ENCODE data around the gene BCAT1. TPM values are rescaled to one million over a fixed set of nuclear protein-coding genes. Genes with fewer than 3 reads are reported as not detected.

The BCAT1 gene
- total and polyA plus RNA-seq, 2 of the 8 experiments (the other 6 are each of a cell fraction or from before 2014, with no cell fraction given) = 19.7 to 263 TPM

DNA sequence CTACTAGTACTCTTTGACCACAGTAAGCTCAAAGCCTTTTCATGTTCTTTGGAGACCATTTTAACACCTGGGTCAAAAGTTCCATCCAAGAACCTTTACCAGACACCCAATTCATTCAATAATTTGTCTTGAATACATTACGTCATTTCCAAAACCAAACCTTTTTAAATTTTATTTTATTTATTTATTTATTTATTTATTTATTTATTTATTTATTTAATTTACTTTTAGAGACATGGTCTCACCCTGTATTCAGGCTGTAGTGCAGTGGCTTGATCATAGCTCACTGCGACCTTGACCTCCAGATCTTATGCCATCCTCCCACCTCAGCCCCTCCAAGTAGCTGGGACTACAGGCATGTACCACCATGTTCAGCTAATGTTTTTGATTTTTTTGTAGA lies 113.5 kb downstream of the BCAT1 start:
- peaks cover 2% of the 10 kb centered on the region in 2 experiments for H4K20me1 ChIP-seq (replicated peaks in 1 of 2; ENCODE audit: control insufficient read depth in 1 of 2, insufficient read depth in 2 of 2, low read length in 2 of 2)
- ChIA-PET POLR2A (ENCODE audit: partially characterized antibody) (no interaction called here), CTCF (ENCODE audit: partially characterized antibody) (interaction anchor here (0.5 kb wide), 1 partner anchor 170 kb away, joined by 3 read pairs; no protein-coding TSS in a partner anchor)
- no peak overlapping the region for H3K4me3 ChIP-seq (ENCODE audit: extremely low read depth in 1 of 4, insufficient read depth in 2 of 4, low read depth in 3 of 4, low read length in 4 of 4)
- no peaks in the 10 kb centered on the region for H3K23me2 ChIP-seq (ENCODE audit: low read depth, low read length)
- H2BK15ac ChIP-seq (ENCODE audit: low read length) = no peak overlapping the region
- H3K4me1 ChIP-seq (replicated peaks in 1 of 4; ENCODE audit: control insufficient read depth in 3 of 4, insufficient read depth in 4 of 4, low read length in 3 of 4) = no peaks in the 10 kb centered on the region
- no peak overlapping the region for H3K14ac ChIP-seq (ENCODE audit: insufficient read length)
- no peaks in the 10 kb centered on the region for H3K79me1 ChIP-seq (ENCODE audit: low read depth, low read length)
- no peaks in the 10 kb centered on the region for H3K9me3 ChIP-seq (ENCODE audit: insufficient read depth in 2 of 2, low read depth in 1 of 2, low read length in 1 of 2)
- H2AK5ac ChIP-seq (ENCODE audit: low read depth, low read length) = no peak overlapping the region
- H3K56ac ChIP-seq (replicated peaks; ENCODE audit: insufficient read length, low read depth, low read length) = no peak overlapping the region
- H2BK20ac ChIP-seq (ENCODE audit: low read length) = no peak overlapping the region
- no peak overlapping the region for H4K91ac ChIP-seq (replicated peaks; ENCODE audit: insufficient read length, low read length)
- no peak overlapping the region for H4K5ac ChIP-seq (ENCODE audit: insufficient read length, low read depth, low read length)
- H3K18ac ChIP-seq (ENCODE audit: extremely low read depth, low read length) = no peak overlapping the region
- H3K9ac ChIP-seq (replicated peaks in 1 of 4; ENCODE audit: extremely low read depth in 1 of 4, low read depth in 3 of 4, low read length in 3 of 4) = no peak overlapping the region
- H4K8ac ChIP-seq (ENCODE audit: extremely low read depth, insufficient read depth, low read length) = no peak overlapping the region
- DNase-seq (ENCODE audit: low read depth in 1 of 2, low spot score in 2 of 2) = no peak
- no peak overlapping the region for H2BK120ac ChIP-seq (replicated peaks; ENCODE audit: low read depth, low read length)
- H3K4ac ChIP-seq (replicated peaks; ENCODE audit: insufficient read length, low read depth, low read length) = no peak overlapping the region
- no peak overlapping the region for H2AFZ ChIP-seq (ENCODE audit: low read length)
- no peak for FAIRE-seq
- no peak overlapping the region for H3K23ac ChIP-seq (ENCODE audit: insufficient read length)
- peaks cover 0 to 52% (median 34%) of the 10 kb centered on the region in 4 experiments; a peak in 6 of 8 replicates for H3K36me3 ChIP-seq (ENCODE audit: control insufficient read depth in 2 of 4, insufficient read depth in 4 of 4, low read length in 3 of 4)
- no peak overlapping the region for H2BK12ac ChIP-seq (ENCODE audit: low read depth, low read length)
- WGBS, 2 experiments (ENCODE audit: extremely low coverage in 1 of 2, insufficient coverage in 1 of 2, insufficient read length in 1 of 2, insufficient replicate concordance in 2 of 2, low coverage in 1 of 2, low lambda C conversion rate in 2 of 2, missing lambda C conversion rate in 1 of 2) = 86 to 100% methylated on average over 1 to 2 of the region's 2 CpGs
- H3K79me2 ChIP-seq (ENCODE audit: control insufficient read depth in 1 of 2, insufficient read depth in 2 of 2, low read length in 2 of 2) = no peaks in the 10 kb centered on the region
- H2BK5ac ChIP-seq (ENCODE audit: low read depth, low read length) = no peak overlapping the region
- no peak overlapping the region for H3K27ac ChIP-seq (ENCODE audit: low read depth, low read length)
- H3K27me3 ChIP-seq (replicated peaks in 1 of 4; ENCODE audit: control insufficient read depth in 3 of 4, extremely low read depth in 1 of 4, insufficient read depth in 3 of 4, low read length in 3 of 4) = no peaks in the 10 kb centered on the region
- no peak overlapping the region for H3K4me2 ChIP-seq (ENCODE audit: insufficient read depth in 1 of 2, low read depth in 2 of 2, low read length in 2 of 2)
- TF ChIP-seq POLR2A (IDR thresholded peaks at IDR 0.05; ENCODE audit: control extremely low read depth in 1 of 2, low read depth in 2 of 2, low read length in 2 of 2) (no peak), PHF8 (conservative IDR thresholded peaks at IDR 0.05; ENCODE audit: low read depth, low read length) (no peak), SP4 (IDR thresholded peaks at IDR 0.05; ENCODE audit: low read length) (no peak), KDM1A (IDR thresholded peaks at IDR 0.05; ENCODE audit: borderline replicate concordance, low read length) (no peak), TBP (IDR thresholded peaks at IDR 0.05; ENCODE audit: low read depth, low read length) (no peak), CTBP2 (IDR thresholded peaks at IDR 0.05; ENCODE audit: borderline replicate concordance, insufficient read depth, insufficient read length, low read length) (no peak), CBX8 (IDR thresholded peaks at IDR 0.05; ENCODE audit: borderline replicate concordance, low read depth, low read length) (no peak), JUND (IDR thresholded peaks at IDR 0.05; ENCODE audit: low read length) (no peak)

All from H1 (cell line).